ENCODE data around the gene SEPTIN8.

Gene SEPTIN8

GRCh38 chr5:132781029-132781428 is 4.0 kb upstream of the SEPTIN8 start:
- DNase-seq, result no peak

DNA sequence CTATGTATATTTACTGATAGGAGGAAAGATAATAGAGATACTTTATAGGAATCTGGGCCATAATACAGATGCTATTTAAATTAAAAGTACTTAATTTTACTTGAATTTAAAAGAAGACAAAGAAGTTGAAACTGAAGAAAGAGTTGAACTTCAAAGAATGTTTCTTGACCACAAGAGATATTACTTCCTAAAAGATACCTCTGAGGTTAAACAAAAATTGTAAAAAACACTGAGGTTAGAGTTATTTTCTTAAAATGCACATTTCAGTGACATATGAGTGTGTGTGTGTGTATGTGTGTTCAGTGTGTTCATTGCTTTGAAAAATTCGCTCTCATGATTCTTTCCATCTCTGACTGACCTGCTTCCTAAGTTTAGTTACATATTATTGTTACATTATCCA is 3.5 kb upstream of the SEPTIN8 start:
- DNase-seq, result no peak

DNA sequence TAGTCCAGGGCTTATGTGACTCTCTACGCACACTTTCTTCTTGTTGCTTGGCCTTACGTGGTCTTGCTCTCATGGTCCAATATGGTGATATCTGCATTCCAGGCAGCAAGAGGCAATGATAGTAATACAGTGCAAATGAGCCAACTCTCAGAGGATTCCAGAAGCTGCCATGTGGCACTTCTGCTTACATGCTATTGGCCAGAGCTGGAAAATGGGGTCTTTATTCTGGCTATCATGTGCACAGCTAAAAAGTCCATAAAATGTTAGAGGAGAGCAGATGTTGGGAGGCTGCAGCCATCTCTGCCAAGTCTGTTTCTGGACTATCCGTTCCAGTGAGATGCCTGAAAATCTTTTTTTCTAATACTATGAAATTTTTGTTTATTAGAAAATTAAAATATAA is 2.9 kb upstream of the SEPTIN8 start:
- no peak for DNase-seq

DNA sequence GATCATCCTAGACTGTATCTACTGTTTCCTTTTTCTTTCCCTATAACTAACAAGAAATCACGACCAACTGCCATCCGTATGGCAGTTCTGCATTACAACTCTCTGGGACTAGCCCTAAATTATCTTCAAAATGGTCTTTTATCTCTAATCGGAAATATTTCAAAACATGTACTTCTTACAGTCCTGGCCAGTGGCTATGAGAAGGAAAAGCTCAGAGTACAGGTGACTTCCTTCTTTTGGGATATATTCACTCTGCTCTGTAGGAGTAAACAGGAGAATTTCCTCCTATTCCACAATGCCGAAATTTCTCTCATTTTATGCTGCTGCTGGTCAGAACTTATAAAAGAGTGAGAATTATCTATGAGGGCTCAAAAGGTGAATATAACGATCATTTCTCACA is 1.8 kb upstream of the SEPTIN8 start:
- DNase-seq, result no peak

GRCh38 chr5:132778129-132778528 is 1.1 kb upstream of the SEPTIN8 start:
- DNase-seq, result no peak

DNA sequence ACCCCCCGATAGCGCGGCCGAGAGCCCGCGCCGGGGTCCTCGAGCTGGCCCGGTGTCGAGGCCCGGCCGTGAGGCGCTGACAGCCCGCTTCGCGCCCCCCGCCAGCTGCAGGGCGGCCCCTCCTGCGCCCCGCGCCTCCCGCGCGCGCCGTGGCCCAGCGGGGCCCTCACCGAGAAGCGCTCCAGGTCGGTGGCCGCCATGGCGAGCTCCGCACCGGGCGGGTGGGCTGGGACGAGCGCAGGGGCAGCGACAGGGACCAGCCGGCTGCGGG is 166 bp downstream of the SEPTIN8 start:
- DNase-seq, result no peak

DNA sequence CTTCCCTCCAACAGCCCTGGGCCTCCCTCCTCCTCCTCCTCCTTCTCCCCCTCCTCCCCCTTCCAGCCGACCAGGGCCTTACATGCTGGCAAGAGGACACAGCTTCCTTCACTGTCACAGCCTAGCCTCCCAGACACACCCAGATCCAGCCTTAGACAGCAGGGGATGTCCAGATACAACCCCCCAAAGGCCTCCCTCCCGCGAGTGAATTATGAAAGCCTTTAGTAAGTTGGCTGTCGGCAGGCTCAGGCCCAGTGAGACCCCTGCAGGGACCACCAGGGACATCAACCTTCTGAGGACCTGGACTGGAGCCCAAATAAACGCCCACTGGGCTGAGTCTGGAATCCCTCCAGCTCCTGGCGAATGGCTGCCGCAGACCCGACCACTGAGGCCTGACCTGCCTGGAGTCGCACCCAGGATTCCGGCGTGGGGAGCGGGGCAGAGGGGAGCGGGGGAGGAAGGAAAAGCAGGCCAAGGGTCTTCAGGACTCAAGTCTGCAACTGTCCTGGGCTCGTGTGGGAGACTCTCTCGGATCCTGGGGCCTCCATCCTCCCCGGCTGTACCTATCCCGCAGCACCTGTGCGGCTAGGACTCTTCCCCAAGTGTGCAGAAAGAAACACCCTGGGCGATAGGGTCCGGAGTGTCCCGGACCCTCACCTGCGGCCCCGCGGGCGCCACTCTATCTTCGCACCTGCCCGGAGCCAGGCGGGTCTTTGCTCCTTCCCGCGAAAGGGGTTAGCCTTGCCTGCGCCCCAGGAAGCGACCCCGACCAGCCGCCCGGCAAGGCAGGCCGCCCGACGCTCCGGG is 705 bp downstream of the SEPTIN8 start:
- DNase-seq, result no peak

GRCh38 chr5:132775476-132775961 is 1.5 kb downstream of the SEPTIN8 start:
- DNase-seq, result no peak

GRCh38 chr5:132774896-132775295 is 2.1 kb downstream of the SEPTIN8 start:
- DNase-seq, result no peak

DNA sequence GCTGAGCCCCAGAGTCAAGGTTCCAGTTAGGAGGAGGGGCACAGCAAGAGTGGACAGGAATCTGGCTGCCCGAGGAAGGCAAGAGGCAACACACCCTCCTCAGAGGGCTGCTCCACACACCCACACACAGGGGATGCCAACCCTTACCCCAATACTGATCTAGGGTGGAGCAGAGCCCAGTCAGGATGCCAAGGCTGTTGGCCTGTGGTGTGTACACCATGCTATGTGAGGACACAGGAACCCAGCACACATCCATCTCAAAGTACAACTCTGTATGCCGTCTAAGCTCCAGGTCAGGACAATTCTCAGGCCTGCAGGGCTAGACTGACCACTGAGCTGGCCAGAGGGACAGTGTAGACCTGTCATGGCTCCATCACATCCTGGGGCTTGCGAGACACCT is 2.6 kb downstream of the SEPTIN8 start:
- no peak for DNase-seq

GRCh38 chr5:132773601-132774355 is 3.3 kb downstream of the SEPTIN8 start:
- no peak for DNase-seq

- DNase-seq, result no peak
Observed at GRCh38 chr5:132773114-132773513, 3.9 kb downstream of the SEPTIN8 start.

DNA sequence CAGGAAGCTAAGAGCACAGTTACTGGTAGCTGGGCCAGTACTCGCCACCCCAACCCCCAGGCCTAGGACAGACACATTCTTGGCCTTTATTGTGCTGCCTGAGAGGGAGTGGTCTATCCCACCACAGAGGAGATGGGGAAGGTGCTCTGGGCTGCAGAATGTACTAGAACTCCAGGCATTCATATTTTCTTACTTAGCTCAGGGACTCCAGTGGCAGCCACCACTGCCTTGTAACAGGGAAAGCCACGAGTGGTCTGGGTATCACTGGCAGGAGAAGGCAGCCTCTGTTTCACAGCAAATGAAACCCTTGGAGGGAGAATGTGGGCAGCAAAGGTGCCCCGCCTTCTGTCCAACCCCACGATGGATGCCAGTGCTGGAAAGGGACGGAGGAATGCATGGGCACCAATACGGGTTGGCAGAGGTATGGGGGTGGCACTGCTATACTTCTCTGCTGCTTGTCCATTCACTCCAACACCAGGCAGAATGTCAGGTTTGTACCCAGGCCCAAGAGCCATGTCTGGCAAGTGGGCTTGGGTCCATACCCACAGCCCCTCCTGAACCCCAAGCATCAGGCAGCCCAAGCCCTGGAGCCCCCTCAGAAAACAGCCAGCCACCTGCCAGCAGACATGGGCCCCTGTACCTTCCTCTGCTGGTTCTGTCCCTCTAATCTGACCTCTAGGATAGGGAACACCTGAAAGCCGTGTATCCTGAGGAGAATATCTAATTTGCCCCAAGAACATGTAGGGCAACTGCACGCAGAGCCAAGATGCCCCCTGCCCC is 4.6 kb downstream of the SEPTIN8 start:
- no peak for DNase-seq

GRCh38 chr5:132771503-132771998 is 5.5 kb downstream of the SEPTIN8 start:
- no peak for DNase-seq

DNA sequence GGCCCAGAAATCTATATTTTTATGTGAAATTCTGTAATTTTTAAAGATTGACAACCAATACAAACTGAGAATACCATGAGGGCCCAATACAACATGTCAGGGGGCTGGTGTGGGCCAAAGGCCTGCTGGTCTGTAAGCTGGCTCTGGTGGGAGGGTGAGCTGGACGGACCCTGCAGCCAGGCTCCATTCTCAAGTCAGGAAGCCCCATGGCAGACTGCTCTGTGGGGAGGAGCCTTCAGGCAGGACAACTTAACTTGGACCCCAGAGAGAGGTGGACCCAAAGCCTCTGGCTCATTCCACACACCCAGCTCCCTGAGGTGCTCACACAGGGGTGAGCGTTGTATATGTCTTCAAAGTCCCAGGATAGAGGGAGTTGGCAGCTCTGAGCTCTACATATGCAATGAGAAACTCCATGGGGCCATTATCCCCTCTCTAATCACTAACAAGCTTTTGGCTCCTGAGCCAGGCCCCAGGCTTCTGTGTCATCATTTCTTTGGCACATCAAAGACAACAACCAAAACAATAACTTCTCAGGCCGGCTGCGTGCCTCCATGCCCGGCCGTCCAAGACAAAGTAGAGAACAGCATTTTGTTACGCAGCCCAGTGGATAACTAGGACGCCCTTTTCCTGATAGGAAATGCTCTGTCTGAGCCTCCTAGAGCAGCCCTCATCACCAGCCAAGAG is 6.4 kb downstream of the SEPTIN8 start:
- no peak for DNase-seq

- no peak for DNase-seq
Observed at GRCh38 chr5:132768485-132768868, 8.6 kb downstream of the SEPTIN8 start.

DNA sequence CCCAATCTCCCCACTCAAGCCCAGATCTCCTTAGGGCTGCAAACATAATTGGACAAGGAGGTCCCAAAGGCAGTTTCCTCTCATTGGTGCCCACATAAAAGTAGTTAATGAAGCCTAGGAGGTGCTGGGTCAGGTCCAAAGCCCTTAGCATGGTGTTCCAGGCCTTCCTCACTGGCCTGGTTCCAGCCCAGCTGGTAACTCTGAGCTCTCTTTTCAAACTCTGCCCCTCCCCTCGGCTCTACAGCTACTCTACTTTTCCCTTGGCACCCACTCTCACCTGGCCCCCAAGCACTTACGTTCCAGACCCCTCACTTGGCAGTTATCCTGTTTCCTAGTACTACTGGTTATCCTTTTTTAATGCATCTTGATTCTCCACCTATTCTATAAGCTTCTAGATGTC is 9.9 kb downstream of the SEPTIN8 start:
- DNase-seq, result no peak

GRCh38 chr5:132766806-132767055 is 10.3 kb downstream of the SEPTIN8 start:
- DNase-seq, result no peak

- no peak for DNase-seq
Observed at GRCh38 chr5:132766020-132766805, 10.8 kb downstream of the SEPTIN8 start.

DNA sequence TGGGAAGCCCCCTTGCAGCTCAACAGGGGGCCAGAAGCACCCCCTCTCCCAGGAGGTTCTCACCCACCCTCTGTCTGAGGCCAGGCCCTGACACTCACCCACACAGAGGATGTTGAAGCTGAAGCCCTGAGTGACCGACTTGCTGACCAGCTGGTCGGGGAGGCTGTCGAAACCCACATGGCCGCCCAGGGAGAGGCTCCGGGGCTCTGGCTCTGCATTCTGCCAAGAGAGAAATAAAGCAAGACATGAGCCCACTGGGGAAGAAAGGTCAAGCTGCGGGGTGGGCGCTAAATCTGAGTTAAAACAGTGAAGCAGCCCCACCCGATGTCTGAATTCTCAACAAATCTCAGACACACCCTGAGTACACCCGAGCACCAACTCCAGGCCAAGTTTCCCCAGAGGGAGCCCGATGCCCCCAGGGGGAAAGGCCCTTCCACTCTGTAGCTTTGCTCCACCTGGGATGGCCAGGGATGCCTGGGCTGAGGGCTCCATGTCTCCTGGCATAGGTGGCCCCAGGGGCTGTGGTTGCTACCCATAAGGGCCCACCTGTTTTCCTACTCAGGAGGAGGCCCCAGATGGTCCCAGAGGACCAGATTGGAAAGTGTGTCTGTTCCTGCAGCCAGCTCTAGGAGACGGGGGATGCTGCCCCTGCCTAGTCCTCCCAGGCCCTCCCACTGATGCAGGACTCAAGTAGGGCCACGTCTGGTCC is 11.6 kb downstream of the SEPTIN8 start:
- DNase-seq, result no peak

DNA sequence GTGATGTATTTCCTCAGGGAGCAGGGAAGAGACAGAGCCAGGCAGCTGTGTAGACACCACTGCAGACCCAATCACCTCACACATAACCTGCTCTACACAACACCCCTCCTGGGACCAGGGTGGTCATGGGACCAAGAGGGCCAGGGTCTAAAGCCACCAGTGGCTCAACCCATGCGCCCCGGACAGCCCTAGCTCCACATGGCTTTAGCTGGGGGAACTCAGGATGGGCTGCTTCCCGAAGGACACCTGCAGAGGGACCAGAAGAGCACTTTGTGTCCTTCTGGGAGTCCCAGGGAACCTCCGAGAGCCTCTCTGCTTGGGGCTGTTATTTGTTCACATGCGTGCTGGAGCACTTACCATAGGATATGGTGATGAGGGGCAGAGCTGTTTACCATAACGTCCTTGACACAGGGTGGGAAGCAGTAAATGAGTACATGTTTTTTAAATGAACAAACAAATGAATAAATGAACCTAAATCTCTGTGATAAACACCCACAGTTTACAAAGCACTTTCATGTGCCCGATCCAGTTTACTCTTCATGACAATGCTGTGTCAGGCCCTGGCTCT is 12.3 kb downstream of the SEPTIN8 start:
- DNase-seq, result no peak
